Activated CD8-positive, alpha-beta memory T cell treated with anti-CD3 and anti-CD28 coated beads, Interleukin-2, amount 10 ng/mL, durations not matched to agents 7 days and 5 days (primary cell): ENCODE results near the gene CACNG6. TPM values are rescaled to one million over a fixed set of nuclear protein-coding genes. Genes with fewer than 3 reads are reported as not detected.
"Not testable (repeated sequence)": the region's sequence is repeated elsewhere in the genome, so short reads cannot be mapped to it uniquely, and the experiment has no call there.

ENCODE experiments used
- ATAC-seq: fragments of 150-1000 bp; cut with Tn5 transposase; one replicate; pipeline ENCODE4 v1.10.0; 2021; ENCODE audit warnings: moderate library complexity
- CTCF ChIA-PET: fragments of 350-600 bp; sonication (Branson Sonifier 250); formaldehyde crosslinking; loops from one replicate; lab custom pipeline; 2021; ENCODE audit warnings: antibody characterized with exemption; lab: Charles Lee
- DNase-seq: peaks from one replicate; pipeline ENCODE4 v3.0.0-alpha.2; 2020
- H3K27ac Mint-ChIP-seq: one replicate; pipeline ENCODE4 v1.8.0; 2021; ENCODE audit warnings: mild to moderate bottlenecking, mixed read lengths
- H3K27me3 Mint-ChIP-seq: one replicate; pipeline ENCODE4 v1.8.0; 2021; ENCODE audit warnings: mixed read lengths
- H3K36me3 Mint-ChIP-seq: one replicate; pipeline ENCODE4 v1.8.0; 2021; ENCODE audit warnings: mild to moderate bottlenecking, mixed read lengths
- H3K4me1 Mint-ChIP-seq: one replicate; pipeline ENCODE4 v1.8.0; 2021; ENCODE audit warnings: mixed read lengths
- H3K4me3 Mint-ChIP-seq: one replicate; pipeline ENCODE4 v1.8.0; 2021; ENCODE audit warnings: mild to moderate bottlenecking, moderate library complexity, mixed read lengths
- H3K9me3 Mint-ChIP-seq: one replicate; pipeline ENCODE4 v1.8.0; 2022; ENCODE audit warnings: low read depth, mixed read lengths
- total RNA-seq, 2 experiments: library from RNA; stranded (reverse); gene quantifications; one replicate each; pipeline ENCODE4 v1.2.3, GENCODE V29; 2021

Gene CACNG6
- total RNA-seq, result not detected

- Mint-ChIP-seq H3K27ac (no peak within 1 kb of the TSS), H3K9me3 (no peaks in the 10 kb centered on the region), H3K36me3 (no peaks in the 10 kb centered on the region), H3K4me1 (no peaks in the 10 kb centered on the region), H3K4me3 (no peak within 1 kb of the TSS), H3K27me3 (peaks cover 26% of the 10 kb centered on the region)
- no peak for ATAC-seq
- DNase-seq, result no peak
- CTCF ChIA-PET, result no interaction called here
Observed at GRCh38 chr19:53991224-53992113, at the start of gene CACNG6. CACNG6 (plus strand) TSS chr19:53991637; CDS start chr19:53992878, 1,241 bp downstream.

- peaks cover 2% of the 10 kb centered on the region for H3K36me3 Mint-ChIP-seq
- H3K27me3 Mint-ChIP-seq, result peaks cover 29% of the 10 kb centered on the region
- no peaks in the 10 kb centered on the region for H3K4me1 Mint-ChIP-seq
- DNase-seq (no peak), ATAC-seq (no peak)
- no peak overlapping the region for H3K27ac Mint-ChIP-seq
- CTCF ChIA-PET, result no interaction called here
- H3K9me3 Mint-ChIP-seq, result no peaks in the 10 kb centered on the region
- H3K4me3 Mint-ChIP-seq, result no peak overlapping the region
Observed at GRCh38 chr19:53942001-53942786, 49.2 kb upstream of the CACNG6 start.

- DNase-seq (no peak), ATAC-seq (no peak)
- peaks cover 29% of the 10 kb centered on the region for H3K27me3 Mint-ChIP-seq
- H3K36me3 Mint-ChIP-seq, result peaks cover 2% of the 10 kb centered on the region
- no peaks in the 10 kb centered on the region for H3K4me1 Mint-ChIP-seq
- CTCF ChIA-PET, result no interaction called here
- no peak overlapping the region for H3K4me3 Mint-ChIP-seq
- H3K9me3 Mint-ChIP-seq, result no peaks in the 10 kb centered on the region
- H3K27ac Mint-ChIP-seq, result no peak overlapping the region
Observed at GRCh38 chr19:53944416-53944815, 47.0 kb upstream of the CACNG6 start.

GRCh38 chr19:53944933-53945332, 46.5 kb upstream of the CACNG6 start:
- no peak overlapping the region for H3K27ac Mint-ChIP-seq
- H3K36me3 Mint-ChIP-seq, result peaks cover 2% of the 10 kb centered on the region
- H3K4me3 Mint-ChIP-seq, result no peak overlapping the region

GRCh38 chr19:53945441-53945840, 46.0 kb upstream of the CACNG6 start:
- H3K27ac Mint-ChIP-seq, result no peak overlapping the region
- peaks cover 2% of the 10 kb centered on the region for H3K36me3 Mint-ChIP-seq
- DNase-seq (no peak), ATAC-seq (no peak)
- no peak overlapping the region for H3K4me3 Mint-ChIP-seq
- peaks cover 29% of the 10 kb centered on the region for H3K27me3 Mint-ChIP-seq
- H3K4me1 Mint-ChIP-seq, result no peaks in the 10 kb centered on the region
- H3K9me3 Mint-ChIP-seq, result no peaks in the 10 kb centered on the region
- CTCF ChIA-PET, result no interaction called here

More at GRCh38 chr19:53944933-53945332, 46.5 kb upstream of the CACNG6 start:
- CTCF ChIA-PET, result no interaction called here
- ATAC-seq (no peak), DNase-seq (no peak)
- Mint-ChIP-seq H3K9me3 (no peaks in the 10 kb centered on the region), H3K4me1 (no peaks in the 10 kb centered on the region), H3K27me3 (peaks cover 29% of the 10 kb centered on the region)

GRCh38 chr19:53945998-53946397, 45.4 kb upstream of the CACNG6 start:
- Mint-ChIP-seq H3K9me3 (no peaks in the 10 kb centered on the region), H3K4me1 (no peaks in the 10 kb centered on the region), H3K27ac (no peak overlapping the region), H3K36me3 (peaks cover 2% of the 10 kb centered on the region), H3K4me3 (no peak overlapping the region), H3K27me3 (peaks cover 29% of the 10 kb centered on the region)
- ATAC-seq (no peak), DNase-seq (no peak)
- CTCF ChIA-PET, result no interaction called here

GRCh38 chr19:53947624-53948023, 43.8 kb upstream of the CACNG6 start:
- ATAC-seq (no peak), DNase-seq (no peak)
- H3K9me3 Mint-ChIP-seq, result no peaks in the 10 kb centered on the region
- no peaks in the 10 kb centered on the region for H3K4me1 Mint-ChIP-seq
- no peak overlapping the region for H3K27ac Mint-ChIP-seq
- peaks cover 2% of the 10 kb centered on the region for H3K36me3 Mint-ChIP-seq
- no peak overlapping the region for H3K4me3 Mint-ChIP-seq
- CTCF ChIA-PET, result interaction anchor here (0.6 to 2.1 kb wide), 4 partner anchors 76 to 155 kb away, joined by 3 to 6 read pairs (median 4); no protein-coding TSS in a partner anchor
- H3K27me3 Mint-ChIP-seq, result peaks cover 17% of the 10 kb centered on the region

GRCh38 chr19:53948611-53949010, 42.8 kb upstream of the CACNG6 start:
- H3K4me1 Mint-ChIP-seq, H3K27ac Mint-ChIP-seq, DNase-seq, ATAC-seq, H3K9me3 Mint-ChIP-seq, H3K4me3 Mint-ChIP-seq, H3K36me3 Mint-ChIP-seq: not testable (repeated sequence)
- H3K27me3 Mint-ChIP-seq, result peaks cover 11% of the 10 kb centered on the region
- CTCF ChIA-PET, result interaction anchor here (2.1 kb wide), 1 partner anchor 75 kb away, joined by 6 read pairs; no protein-coding TSS in a partner anchor

GRCh38 chr19:53951436-53951835, 40.0 kb upstream of the CACNG6 start:
- Mint-ChIP-seq H3K27me3 (peaks cover 8% of the 10 kb centered on the region), H3K4me1 (no peaks in the 10 kb centered on the region), H3K9me3 (no peaks in the 10 kb centered on the region), H3K36me3 (no peaks in the 10 kb centered on the region), H3K4me3 (no peak overlapping the region), H3K27ac (no peak overlapping the region)
- no peak for DNase-seq
- CTCF ChIA-PET, result interaction anchor here (1.0 to 1.5 kb wide), 2 partner anchors 22 to 72 kb away, joined by 3 read pairs; no protein-coding TSS in a partner anchor
- no peak for ATAC-seq

- Mint-ChIP-seq H3K9me3 (no peaks in the 10 kb centered on the region), H3K4me1 (no peaks in the 10 kb centered on the region), H3K36me3 (no peaks in the 10 kb centered on the region), H3K27me3 (peaks cover 11% of the 10 kb centered on the region), H3K27ac (no peak overlapping the region), H3K4me3 (no peak overlapping the region)
- CTCF ChIA-PET, result interaction anchor here (1.0 kb wide), 1 partner anchor 23 kb away, joined by 3 read pairs; no protein-coding TSS in a partner anchor
- ATAC-seq (no peak), DNase-seq (no peak)
Observed at GRCh38 chr19:53951947-53952346, 39.5 kb upstream of the CACNG6 start.

GRCh38 chr19:53953383-53953782, 38.1 kb upstream of the CACNG6 start:
- peaks cover 24% of the 10 kb centered on the region for H3K27me3 Mint-ChIP-seq
- H3K4me1 Mint-ChIP-seq, result no peaks in the 10 kb centered on the region
- no peaks in the 10 kb centered on the region for H3K36me3 Mint-ChIP-seq
- H3K27ac Mint-ChIP-seq, result no peak overlapping the region
- CTCF ChIA-PET, result no interaction called here
- no peak overlapping the region for H3K4me3 Mint-ChIP-seq
- H3K9me3 Mint-ChIP-seq, result no peaks in the 10 kb centered on the region
- ATAC-seq (no peak), DNase-seq (no peak)

- Mint-ChIP-seq H3K27ac (no peak overlapping the region), H3K9me3 (no peaks in the 10 kb centered on the region), H3K36me3 (peaks cover 2% of the 10 kb centered on the region), H3K4me3 (no peak overlapping the region), H3K27me3 (peaks cover 59% of the 10 kb centered on the region), H3K4me1 (peaks cover 2% of the 10 kb centered on the region)
- CTCF ChIA-PET, result no interaction called here
- DNase-seq (no peak), ATAC-seq (no peak)
Observed at GRCh38 chr19:53957448-53958167, 33.8 kb upstream of the CACNG6 start.

- H3K4me3 Mint-ChIP-seq, result no peak overlapping the region
- H3K4me1 Mint-ChIP-seq, result peaks cover 2% of the 10 kb centered on the region
- DNase-seq, result no peak
- no peak overlapping the region for H3K27ac Mint-ChIP-seq
- no peak for ATAC-seq
- no peaks in the 10 kb centered on the region for H3K9me3 Mint-ChIP-seq
- H3K36me3 Mint-ChIP-seq, result peaks cover 2% of the 10 kb centered on the region
- CTCF ChIA-PET, result no interaction called here
- peaks cover 61% of the 10 kb centered on the region for H3K27me3 Mint-ChIP-seq
Observed at GRCh38 chr19:53958168-53958571, 33.3 kb upstream of the CACNG6 start.
